GM23338 (cell line): ENCODE results near the gene OPALIN.

ENCODE experiments used
- CREB1 ChIP-seq: fragments of 250-450 bp; sonication (Bioruptor Pico); IDR thresholded peaks from 2 replicates; pipeline ENCODE4 v1.5.0; 2020; ENCODE audit warnings: low read depth, mild to moderate bottlenecking, moderate library complexity
- CTCF ChIP-seq, 2 experiments: fragments of 200-600 bp in 1 of 2; sonication (generic) in 1 of 2; conservative IDR thresholded peaks; 2 replicates each; pipeline versions ENCODE4 v1.5.1 to v1.6.1; 2016 to 2017; ENCODE audit warnings: antibody characterized with exemption in 2 of 2, low read depth in 2 of 2, mild to moderate bottlenecking in 2 of 2, moderate library complexity in 1 of 2
- ETS1 ChIP-seq: IDR thresholded peaks from 2 replicates; pipeline ENCODE4 v1.6.1; 2016; ENCODE audit warnings: antibody characterized with exemption
- EZH2 ChIP-seq: fragments of 200-600 bp; sonication (generic); IDR thresholded peaks from one replicate; pipeline ENCODE4 v1.8.0; 2017; ENCODE audit warnings: antibody characterized with exemption, mild to moderate bottlenecking, low read depth; ENCODE audit not compliant: unreplicated experiment
- EZH2phosphoT487 ChIP-seq: fragments of 200-600 bp; sonication (generic); IDR thresholded peaks from one replicate; pipeline ENCODE4 v1.8.1; 2018; ENCODE audit warnings: antibody characterized with exemption; ENCODE audit not compliant: unreplicated experiment
- JUNB ChIP-seq: IDR thresholded peaks from one replicate; pipeline ENCODE4 v1.6.1; 2016; ENCODE audit warnings: antibody characterized with exemption; ENCODE audit not compliant: unreplicated experiment
- POLR2AphosphoS5 ChIP-seq: IDR thresholded peaks from 2 replicates; pipeline ENCODE4 v1.6.1; 2016; ENCODE audit warnings: antibody characterized with exemption, low read depth
- ZNF331 ChIP-seq: fragments of 250-450 bp; sonication (Bioruptor Pico); IDR thresholded peaks from 2 replicates; pipeline ENCODE4 v1.5.0; 2020; ENCODE audit warnings: low read depth, mild to moderate bottlenecking, moderate library complexity
- ZNF462 ChIP-seq: fragments of 250-450 bp; sonication (Bioruptor Pico); IDR thresholded peaks from 2 replicates; pipeline ENCODE4 v1.5.0; 2020; ENCODE audit warnings: mild to moderate bottlenecking, moderate library complexity
- TF ChIP-seq, protein P1 (sequence below): IDR thresholded peaks from one replicate; pipeline ENCODE4 v1.6.1; 2018; ENCODE audit warnings: antibody characterized with exemption; ENCODE audit not compliant: unreplicated experiment

- TF ChIP-seq CTCF (conservative IDR thresholded peaks at IDR 0.05; ENCODE audit: low read depth in 2 of 2) (no peak), POLR2AphosphoS5 (no peak), EZH2 (no peak), EZH2phosphoT487 (no peak), CREB1 (no peak), ZNF462 (CRISPR knock-in tag) (no peak), ZNF331 (CRISPR knock-in tag) (no peak), JUNB (no peak), ETS1 (no peak)
- TF ChIP-seq, protein P1, sequence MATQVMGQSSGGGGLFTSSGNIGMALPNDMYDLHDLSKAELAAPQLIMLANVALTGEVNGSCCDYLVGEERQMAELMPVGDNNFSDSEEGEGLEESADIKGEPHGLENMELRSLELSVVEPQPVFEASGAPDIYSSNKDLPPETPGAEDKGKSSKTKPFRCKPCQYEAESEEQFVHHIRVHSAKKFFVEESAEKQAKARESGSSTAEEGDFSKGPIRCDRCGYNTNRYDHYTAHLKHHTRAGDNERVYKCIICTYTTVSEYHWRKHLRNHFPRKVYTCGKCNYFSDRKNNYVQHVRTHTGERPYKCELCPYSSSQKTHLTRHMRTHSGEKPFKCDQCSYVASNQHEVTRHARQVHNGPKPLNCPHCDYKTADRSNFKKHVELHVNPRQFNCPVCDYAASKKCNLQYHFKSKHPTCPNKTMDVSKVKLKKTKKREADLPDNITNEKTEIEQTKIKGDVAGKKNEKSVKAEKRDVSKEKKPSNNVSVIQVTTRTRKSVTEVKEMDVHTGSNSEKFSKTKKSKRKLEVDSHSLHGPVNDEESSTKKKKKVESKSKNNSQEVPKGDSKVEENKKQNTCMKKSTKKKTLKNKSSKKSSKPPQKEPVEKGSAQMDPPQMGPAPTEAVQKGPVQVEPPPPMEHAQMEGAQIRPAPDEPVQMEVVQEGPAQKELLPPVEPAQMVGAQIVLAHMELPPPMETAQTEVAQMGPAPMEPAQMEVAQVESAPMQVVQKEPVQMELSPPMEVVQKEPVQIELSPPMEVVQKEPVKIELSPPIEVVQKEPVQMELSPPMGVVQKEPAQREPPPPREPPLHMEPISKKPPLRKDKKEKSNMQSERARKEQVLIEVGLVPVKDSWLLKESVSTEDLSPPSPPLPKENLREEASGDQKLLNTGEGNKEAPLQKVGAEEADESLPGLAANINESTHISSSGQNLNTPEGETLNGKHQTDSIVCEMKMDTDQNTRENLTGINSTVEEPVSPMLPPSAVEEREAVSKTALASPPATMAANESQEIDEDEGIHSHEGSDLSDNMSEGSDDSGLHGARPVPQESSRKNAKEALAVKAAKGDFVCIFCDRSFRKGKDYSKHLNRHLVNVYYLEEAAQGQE: no peak
Observed at GRCh38 chr10:96357038-96357620, 1.7 kb downstream of the OPALIN start.
